BLaER1 treated with 17β-estradiol and CSF1 and Interleukin-3, amounts not matched to agents 10 nM and 100 nM (cell line): Measurements from ENCODE around the gene CDC25B.

Experiments
- H3K27ac ChIP-seq, 11 experiments: shearing (Covaris generic); formaldehyde crosslinking; 2 replicates each; pipeline ENCODE4 v1.8.1; 2022
- H3K27me3 ChIP-seq, 11 experiments: shearing (Covaris generic); formaldehyde crosslinking; 2 replicates each; pipeline ENCODE4 v1.8.1; 2022
- H3K36me3 ChIP-seq, 11 experiments: shearing (Covaris generic); formaldehyde crosslinking; 2 replicates each; pipeline ENCODE4 v1.8.1; 2022
- H3K4me1 ChIP-seq, 10 experiments: shearing (Covaris generic); formaldehyde crosslinking; 2 replicates each; pipeline ENCODE4 v1.8.1; 2022
- H3K4me2 ChIP-seq, 11 experiments: shearing (Covaris generic); formaldehyde crosslinking; 2 replicates each; pipeline ENCODE4 v1.8.1; 2022
- H3K4me3 ChIP-seq, 10 experiments: shearing (Covaris generic); formaldehyde crosslinking; 2 replicates each; pipeline ENCODE4 v1.8.1; 2022
- H3K9ac ChIP-seq, 11 experiments: shearing (Covaris generic); formaldehyde crosslinking; 2 replicates each; pipeline ENCODE4 v1.8.1; 2022
- H3K9me3 ChIP-seq, 11 experiments: shearing (Covaris generic); formaldehyde crosslinking; replicated peaks in 1 of 11; 2 replicates each; pipeline ENCODE4 v1.8.1; 2022
- H4K20me1 ChIP-seq, 11 experiments: shearing (Covaris generic); formaldehyde crosslinking; 2 replicates each; pipeline ENCODE4 v1.8.1; 2022
- Cebpa-rat ChIP-seq, 11 experiments: shearing (Covaris generic); IDR thresholded peaks; 2 replicates each; pipeline ENCODE4 v1.8.1; 2022

The CDC25B gene

GRCh38 chr20:3778976-3779375 lies 17.1 kb upstream of the CDC25B start:
- peaks cover 12 to 43% (median 31%) of the 10 kb centered on the region in 11 experiments; a peak in 21 of 22 replicates for H4K20me1 ChIP-seq
- no peak overlapping the region for H3K9ac ChIP-seq
- peaks cover 37 to 61% (median 56%) of the 10 kb centered on the region in 11 experiments for H3K27me3 ChIP-seq
- 0 out of 20 replicates have a peak overlapping the region, but pooled peaks of 1 of the 10 experiments have one; percentile 49 for H3K4me3 ChIP-seq
- H3K9me3 ChIP-seq, result peaks cover 0 to 28% (median 8%) of the 10 kb centered on the region in 11 experiments; a peak in 13 of 22 replicates
- H3K27ac ChIP-seq, result no peak overlapping the region
- peak overlapping the region in 2 of 11 experiments; percentile 80 to 91; a peak in 4 of 22 replicates for H3K4me2 ChIP-seq
- no peak for TF ChIP-seq Cebpa-rat (IDR thresholded peaks at IDR 0.05)
- H3K36me3 ChIP-seq, result peaks cover 0 to 15% (median 0%) of the 10 kb centered on the region in 11 experiments; a peak in 5 of 22 replicates
- peaks cover 19 to 52% (median 37%) of the 10 kb centered on the region in 10 experiments for H3K4me1 ChIP-seq

GRCh38 chr20:3781153-3781910 lies 14.8 kb upstream of the CDC25B start, which contains the start of gene SPEF1:
SPEF1 (minus strand) TSS chr20:3781448; CDS start chr20:3781287, 161 bp downstream.
- H3K36me3 ChIP-seq, result peaks cover 0 to 32% (median 6%) of the 10 kb centered on the region in 11 experiments; a peak in 15 of 22 replicates
- peaks cover 37 to 49% (median 45%) of the 10 kb centered on the region in 11 experiments for H3K27me3 ChIP-seq
- no peak for TF ChIP-seq Cebpa-rat (IDR thresholded peaks at IDR 0.05)
- H4K20me1 ChIP-seq, result peaks cover 31 to 65% (median 52%) of the 10 kb centered on the region in 11 experiments; a peak in 21 of 22 replicates
- peak within 1 kb of the TSS; percentile 39 to 69 (median 54); a peak in 19 of 20 replicates for H3K4me3 ChIP-seq
- peaks cover 40 to 74% (median 58%) of the 10 kb centered on the region in 10 experiments for H3K4me1 ChIP-seq
- H3K27ac ChIP-seq, result peak within 1 kb of the TSS in 1 of 11 experiments; percentile 44; a peak in 1 of 22 replicates
- peak within 1 kb of the TSS in 6 of 11 experiments; percentile 12 to 57 (median 44); a peak in 9 of 22 replicates for H3K9ac ChIP-seq
- H3K9me3 ChIP-seq, result peaks cover 0 to 21% (median 3%) of the 10 kb centered on the region in 11 experiments; a peak in 9 of 22 replicates
- H3K4me2 ChIP-seq, result peak within 1 kb of the TSS; percentile 85 to 99 (median 97)

- H3K4me3 ChIP-seq, result no peak overlapping the region
- TF ChIP-seq Cebpa-rat (IDR thresholded peaks at IDR 0.05), result no peak
- H3K4me2 ChIP-seq, result no peak overlapping the region
- H3K36me3 ChIP-seq, result peaks cover 0 to 32% (median 6%) of the 10 kb centered on the region in 11 experiments; a peak in 15 of 22 replicates
- H3K9me3 ChIP-seq, result peaks cover 0 to 9% (median 0%) of the 10 kb centered on the region in 11 experiments; a peak in 2 of 22 replicates
- peaks cover 43 to 76% (median 59%) of the 10 kb centered on the region in 10 experiments for H3K4me1 ChIP-seq
- H4K20me1 ChIP-seq, result peaks cover 31 to 65% (median 52%) of the 10 kb centered on the region in 11 experiments; a peak in 21 of 22 replicates
- peaks cover 24 to 36% (median 32%) of the 10 kb centered on the region in 11 experiments for H3K27me3 ChIP-seq
- H3K27ac ChIP-seq, result no peak overlapping the region
- H3K9ac ChIP-seq, result peak overlapping the region in 1 of 11 experiments; percentile 57; a peak in 1 of 22 replicates
Measured at GRCh38 chr20:3782597-3782996, 13.5 kb upstream of the CDC25B start.

DNA sequence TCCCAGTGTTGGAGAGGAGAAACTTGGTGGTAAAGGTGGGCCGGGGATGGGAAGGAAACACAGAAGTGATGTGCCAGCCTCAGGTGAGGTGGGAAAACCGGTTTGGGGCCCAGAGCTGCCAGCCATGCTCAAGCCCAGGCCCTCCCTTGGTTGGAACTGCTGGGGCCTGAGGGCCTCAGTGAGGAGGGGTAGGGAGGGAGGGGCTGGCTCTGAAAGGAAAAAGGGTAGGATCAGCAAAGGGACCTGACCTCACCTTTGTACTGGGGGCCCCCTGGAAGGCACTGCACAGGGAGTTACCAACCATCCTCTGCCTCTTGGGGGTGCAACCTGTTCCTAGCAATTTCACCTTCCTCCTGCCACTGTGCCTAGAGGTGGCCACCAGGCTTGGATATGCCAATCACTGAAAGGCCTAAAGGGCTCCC lies 13.0 kb upstream of the CDC25B start:
- Histone ChIP-seq H3K27me3 (peaks cover 19 to 31% (median 28%) of the 10 kb centered on the region in 11 experiments), H3K4me3 (no peak overlapping the region), H3K27ac (no peak overlapping the region), H3K9ac (peak overlapping the region in 4 of 11 experiments; percentile 7 to 57 (median 40); a peak in 3 of 22 replicates), H4K20me1 (peaks cover 31 to 60% (median 52%) of the 10 kb centered on the region in 11 experiments; a peak in 21 of 22 replicates), H3K36me3 (peaks cover 0 to 32% (median 6%) of the 10 kb centered on the region in 11 experiments; a peak in 15 of 22 replicates), H3K4me2 (peak overlapping the region in 7 of 11 experiments; percentile 5 to 100 (median 55); a peak in 6 of 22 replicates), H3K9me3 (peaks cover 0 to 4% (median 0%) of the 10 kb centered on the region in 11 experiments; a peak in 1 of 22 replicates), H3K4me1 (peaks cover 43 to 75% (median 59%) of the 10 kb centered on the region in 10 experiments)
- no peak for TF ChIP-seq Cebpa-rat (IDR thresholded peaks at IDR 0.05)

- Histone ChIP-seq H3K4me2 (peak overlapping the region in 8 of 11 experiments; percentile 5 to 100 (median 54); a peak in 14 of 22 replicates), H3K4me1 (peaks cover 47 to 69% (median 57%) of the 10 kb centered on the region in 10 experiments)
Measured at GRCh38 chr20:3783511-3784195, 12.5 kb upstream of the CDC25B start.

GRCh38 chr20:3784216-3784853 lies 11.8 kb upstream of the CDC25B start:
- no peak overlapping the region for H3K27ac ChIP-seq

More at GRCh38 chr20:3783511-3784195, 12.5 kb upstream of the CDC25B start:
- peaks cover 31 to 56% (median 52%) of the 10 kb centered on the region in 11 experiments; a peak in 21 of 22 replicates for H4K20me1 ChIP-seq
- peaks cover 14 to 26% (median 22%) of the 10 kb centered on the region in 11 experiments for H3K27me3 ChIP-seq
- H3K9ac ChIP-seq, result peak overlapping the region in 6 of 11 experiments; percentile 7 to 91 (median 40); a peak in 7 of 22 replicates
- no peak overlapping the region for H3K27ac ChIP-seq
- no peaks in the 10 kb centered on the region for H3K9me3 ChIP-seq
- H3K36me3 ChIP-seq, result peaks cover 0 to 32% (median 6%) of the 10 kb centered on the region in 11 experiments; a peak in 15 of 22 replicates
- no peak for TF ChIP-seq Cebpa-rat (IDR thresholded peaks at IDR 0.05)
- H3K4me3 ChIP-seq, result 0 out of 20 replicates have a peak overlapping the region, but pooled peaks of 1 of the 10 experiments have one; percentile 4

GRCh38 chr20:3784863-3785239 lies 11.3 kb upstream of the CDC25B start:
- peaks cover 0 to 32% (median 6%) of the 10 kb centered on the region in 11 experiments; a peak in 15 of 22 replicates for H3K36me3 ChIP-seq
- H3K27ac ChIP-seq, result no peak overlapping the region
- H3K4me2 ChIP-seq, result peak overlapping the region; percentile 90 to 100 (median 99)
- H4K20me1 ChIP-seq, result peaks cover 31 to 56% (median 52%) of the 10 kb centered on the region in 11 experiments; a peak in 21 of 22 replicates
- H3K4me1 ChIP-seq, result peaks cover 47 to 63% (median 53%) of the 10 kb centered on the region in 10 experiments
- peaks cover 2 to 14% (median 10%) of the 10 kb centered on the region in 11 experiments for H3K27me3 ChIP-seq
- no peaks in the 10 kb centered on the region for H3K9me3 ChIP-seq
- TF ChIP-seq Cebpa-rat (IDR thresholded peaks at IDR 0.05), result no peak
- peak overlapping the region in 6 of 10 experiments; percentile 67 to 88 (median 76); a peak in 8 of 20 replicates for H3K4me3 ChIP-seq
- H3K9ac ChIP-seq, result peak overlapping the region in 10 of 11 experiments; percentile 4 to 92 (median 72); a peak in 13 of 22 replicates

More at GRCh38 chr20:3784216-3784853, 11.8 kb upstream of the CDC25B start:
- Histone ChIP-seq H3K9ac (peak overlapping the region in 9 of 11 experiments; percentile 4 to 91 (median 55); a peak in 8 of 22 replicates), H3K27me3 (peaks cover 7 to 19% (median 15%) of the 10 kb centered on the region in 11 experiments), H3K4me1 (peaks cover 47 to 63% (median 55%) of the 10 kb centered on the region in 10 experiments), H3K9me3 (no peaks in the 10 kb centered on the region), H3K4me2 (peak overlapping the region; percentile 90 to 100 (median 99)), H4K20me1 (peaks cover 31 to 56% (median 52%) of the 10 kb centered on the region in 11 experiments; a peak in 21 of 22 replicates), H3K4me3 (peak overlapping the region in 3 of 10 experiments; percentile 74 to 85 (median 77); a peak in 4 of 20 replicates), H3K36me3 (peaks cover 0 to 32% (median 6%) of the 10 kb centered on the region in 11 experiments; a peak in 15 of 22 replicates)
- TF ChIP-seq Cebpa-rat (IDR thresholded peaks at IDR 0.05), result no peak
